Liver (tissue), 9 donors: ENCODE measurements around the gene GUCY1A1. TPM values are rescaled to one million over a fixed set of nuclear protein-coding genes. Genes with fewer than 3 reads are reported as not detected.

Experiments used
- DNase-seq: peaks from one replicate; pipeline ENCODE4 v3.0.0-alpha.2; 2017; ENCODE audit warnings: low spot score
- H3K27ac ChIP-seq, 2 donors: one replicate each; pipeline ENCODE4 v1.7.0; 2013; ENCODE audit warnings: inconsistent platforms in 2 of 2, low read length in 2 of 2, control low read depth in 1 of 2, low read depth in 1 of 2, mild to moderate bottlenecking in 1 of 2
- H3K27me3 ChIP-seq, 4 donors: one replicate each; pipeline versions ENCODE4 v1.6.1 to v1.7.0; 2013; ENCODE audit warnings: low read length in 3 of 4, inconsistent platforms in 1 of 4, mild to moderate bottlenecking in 1 of 4, moderate library complexity in 1 of 4; ENCODE audit not compliant: control insufficient read depth in 4 of 4, insufficient read depth in 4 of 4
- H3K36me3 ChIP-seq, 4 donors: one replicate each; pipeline versions ENCODE4 v1.6.1 to v1.7.0; 2013; ENCODE audit warnings: low read length in 3 of 4, mild to moderate bottlenecking in 3 of 4, low read depth in 1 of 4, moderate library complexity in 1 of 4; ENCODE audit not compliant: control insufficient read depth in 4 of 4, insufficient read depth in 3 of 4
- H3K4me1 ChIP-seq, 4 donors: one replicate each; pipeline versions ENCODE4 v1.6.1 to v1.7.0; 2013; ENCODE audit warnings: low read length in 3 of 4, mild to moderate bottlenecking in 3 of 4, moderate library complexity in 1 of 4; ENCODE audit not compliant: control insufficient read depth in 4 of 4, insufficient read depth in 4 of 4
- H3K4me3 ChIP-seq, 3 donors: one replicate each; pipeline versions ENCODE4 v1.6.1 to v1.7.0; 2013; ENCODE audit warnings: low read length in 3 of 3, control low read depth in 1 of 3, low read depth in 1 of 3, mild to moderate bottlenecking in 1 of 3
- H3K9ac ChIP-seq, 2 donors: one replicate each; pipeline ENCODE4 v1.7.0; 2013; ENCODE audit warnings: low read length in 2 of 2, mild to moderate bottlenecking in 2 of 2, moderate library complexity in 2 of 2, control low read depth in 1 of 2, low read depth in 1 of 2
- H3K9me3 ChIP-seq, 4 donors: one replicate each; pipeline versions ENCODE4 v1.6.1 to v1.7.0; 2013; ENCODE audit warnings: low read length in 3 of 4; ENCODE audit not compliant: control insufficient read depth in 4 of 4
- EGR1 ChIP-seq, 2 donors: IDR thresholded peaks; 2 replicates each; pipeline ENCODE4 v1.6.1; 2016 to 2018; ENCODE audit warnings: antibody characterized with exemption in 2 of 2, low read depth in 2 of 2
- FOXA1 ChIP-seq: IDR thresholded peaks from 2 replicates; pipeline ENCODE4 v1.6.1; 2016; ENCODE audit warnings: antibody characterized with exemption
- FOXA2 ChIP-seq: IDR thresholded peaks from 2 replicates; pipeline ENCODE4 v1.6.1; 2016; ENCODE audit warnings: antibody characterized with exemption
- GABPA ChIP-seq, 2 donors: IDR thresholded peaks in 1 of 2; conservative IDR thresholded peaks in 1 of 2; 2 replicates each; pipeline ENCODE4 v1.6.1; 2016; ENCODE audit warnings: antibody characterized with exemption in 2 of 2, mild to moderate bottlenecking in 1 of 2, moderate library complexity in 1 of 2
- HNF4G ChIP-seq: IDR thresholded peaks from 2 replicates; pipeline ENCODE4 v1.6.1; 2016; ENCODE audit warnings: antibody characterized with exemption
- SP1 ChIP-seq: IDR thresholded peaks from 2 replicates; pipeline ENCODE4 v1.6.1; 2018; ENCODE audit warnings: antibody characterized with exemption, mild to moderate bottlenecking
- YY1 ChIP-seq: IDR thresholded peaks from 2 replicates; pipeline ENCODE4 v1.6.1; 2016; ENCODE audit warnings: antibody characterized with exemption, mild to moderate bottlenecking
- WGBS: extraction: QIAGEN DNeasy Blood & Tissue Kit; methylation state at CpG from one replicate; pipeline ENCODE4 v1.1.7; 2013; 5-methylcytosine and 5-hydroxymethylcytosine counted together
- polyA plus RNA-seq, 2 donors: library from polyadenylated mRNA; stranded (reverse) in 1 of 2; unstranded in 1 of 2; fragments of 200-250 nt in 1 of 2; fragments of >200 nt in 1 of 2; fragmentation: Nextera tagmentation in 1 of 2; extraction: Ambion mirVana in 1 of 2; gene quantifications; one replicate each; pipeline versions ENCODE4 v1.2.1 to v1.2.3, GENCODE V29; 2013 to 2015
- total RNA-seq, 2 donors: library from RNA; depleted of rRNA; stranded (reverse); fragments of >200 nt; gene quantifications; one replicate each; pipeline ENCODE4 v1.2.3, GENCODE V29; 2014
- TF ChIP-seq, protein P1 (sequence below): IDR thresholded peaks from 2 replicates; pipeline ENCODE4 v1.6.1; 2016; ENCODE audit warnings: antibody characterized with exemption
- TF ChIP-seq, protein P2 (sequence below): IDR thresholded peaks from 2 replicates; pipeline ENCODE4 v1.6.1; 2016; ENCODE audit warnings: antibody characterized with exemption, mild to moderate bottlenecking
- TF ChIP-seq, protein P3 (sequence below): IDR thresholded peaks from 2 replicates; pipeline ENCODE4 v1.6.1; 2016; ENCODE audit warnings: antibody characterized with exemption
- donor health status: healthy.
- donor health status: healthy.
- donor health status: healthy.
- donor health status: healthy.
- donor health status: healthy.

Gene GUCY1A1
- total and polyA plus RNA-seq, 4 donors = 2.8 to 13.5 (median 7.6) TPM

DNA sequence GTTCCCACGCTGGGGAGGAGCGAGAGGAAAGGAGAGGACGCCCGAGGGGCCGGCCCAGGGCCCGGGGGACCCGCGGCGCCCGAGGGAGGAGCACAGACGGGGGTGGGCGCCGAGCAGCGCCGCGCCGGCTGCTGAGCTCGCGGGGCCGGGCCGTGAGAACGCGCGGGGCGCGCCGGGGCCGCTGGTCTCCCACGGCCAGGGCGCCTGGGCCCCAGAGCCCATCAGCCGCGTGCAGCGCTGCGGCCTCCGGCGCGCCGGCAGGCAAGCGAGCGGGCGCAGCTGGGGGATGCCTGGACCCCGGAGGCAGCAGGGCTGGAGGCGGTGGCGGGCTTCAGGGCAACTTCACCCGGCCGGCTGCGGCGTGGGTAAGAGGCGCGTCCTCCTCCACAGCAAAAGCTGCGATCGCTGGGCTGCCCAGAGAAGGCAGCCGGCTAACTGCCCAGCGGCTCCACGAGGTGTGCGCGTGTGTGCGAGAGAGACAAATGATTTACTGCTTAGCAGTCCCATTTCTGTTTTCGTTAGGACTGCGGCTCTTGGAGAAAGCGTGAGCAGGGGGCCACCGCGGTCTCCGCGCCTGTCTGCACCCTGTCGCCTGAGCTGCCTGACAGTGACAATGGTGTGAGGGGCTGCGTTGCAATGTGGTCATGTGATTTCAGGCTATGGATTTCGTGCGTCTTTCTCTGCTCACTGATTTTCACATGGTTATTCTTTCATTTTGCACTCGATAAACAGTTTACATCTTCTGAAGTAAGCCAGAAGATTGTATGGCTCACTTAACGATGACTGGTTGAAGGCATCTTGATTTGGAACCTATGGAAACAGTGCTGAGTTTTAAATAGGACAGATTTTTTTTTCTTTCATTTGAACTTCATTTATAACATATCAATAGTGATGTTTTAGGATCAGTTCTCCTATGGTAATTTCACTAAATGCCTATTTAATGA is 1.2 kb downstream of the GUCY1A1 start:
- peaks cover 0 to 6% (median 0%) of the 10 kb centered on the region in 4 donors for H3K27me3 ChIP-seq
- peak overlapping the region; percentile 67 to 83 for H3K9ac ChIP-seq

DNA sequence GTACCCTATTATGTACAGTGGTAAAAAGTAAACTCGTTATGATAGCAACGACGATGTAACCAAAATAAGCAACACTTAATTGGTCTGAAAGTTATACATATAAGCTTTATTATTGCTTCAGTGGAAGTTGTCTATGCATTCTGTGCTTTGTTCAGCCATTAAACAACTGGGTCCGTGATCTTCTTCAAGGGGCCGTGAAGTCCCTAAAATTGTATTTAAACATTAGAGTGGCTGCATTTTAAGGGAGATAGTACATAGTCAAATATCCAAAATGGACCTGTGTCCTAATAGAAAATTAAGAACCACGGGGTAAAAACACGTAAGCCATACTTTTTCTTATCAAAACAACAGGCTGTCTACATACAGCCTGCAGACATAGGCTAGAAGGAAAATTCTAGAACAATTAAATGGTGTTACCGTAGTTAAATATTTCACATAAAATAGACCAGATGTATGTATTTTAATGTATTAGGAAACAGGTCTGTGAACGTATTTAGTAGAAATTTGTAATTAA is 2.1 kb downstream of the GUCY1A1 start:
- DNase-seq = no peak
- Histone ChIP-seq H3K9ac (peak overlapping the region in 1 of 2 donors; percentile 83), H3K27me3 (peaks cover 0 to 6% (median 0%) of the 10 kb centered on the region in 4 donors), H3K9me3 (no peaks in the 10 kb centered on the region), H3K27ac (peak overlapping the region in 1 of 2 donors; percentile 95), H3K4me1 (peaks cover 2 to 19% (median 12%) of the 10 kb centered on the region in 4 donors), H3K4me3 (peak overlapping the region in 2 of 3 donors; percentile 14 to 88), H3K36me3 (no peaks in the 10 kb centered on the region)
- 43% methylated on average over 9 of the region's 9 CpGs for WGBS
- TF ChIP-seq HNF4G (no peak), GABPA (IDR thresholded peaks at IDR 0.05 in 1 of 2, conservative IDR thresholded peaks at IDR 0.05 in 1 of 2) (no peak), FOXA1 (no peak), SP1 (no peak), FOXA2 (no peak), YY1 (no peak)
- TF ChIP-seq, protein P1, sequence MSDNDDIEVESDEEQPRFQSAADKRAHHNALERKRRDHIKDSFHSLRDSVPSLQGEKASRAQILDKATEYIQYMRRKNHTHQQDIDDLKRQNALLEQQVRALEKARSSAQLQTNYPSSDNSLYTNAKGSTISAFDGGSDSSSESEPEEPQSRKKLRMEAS = no peak
- TF ChIP-seq, protein P2, sequence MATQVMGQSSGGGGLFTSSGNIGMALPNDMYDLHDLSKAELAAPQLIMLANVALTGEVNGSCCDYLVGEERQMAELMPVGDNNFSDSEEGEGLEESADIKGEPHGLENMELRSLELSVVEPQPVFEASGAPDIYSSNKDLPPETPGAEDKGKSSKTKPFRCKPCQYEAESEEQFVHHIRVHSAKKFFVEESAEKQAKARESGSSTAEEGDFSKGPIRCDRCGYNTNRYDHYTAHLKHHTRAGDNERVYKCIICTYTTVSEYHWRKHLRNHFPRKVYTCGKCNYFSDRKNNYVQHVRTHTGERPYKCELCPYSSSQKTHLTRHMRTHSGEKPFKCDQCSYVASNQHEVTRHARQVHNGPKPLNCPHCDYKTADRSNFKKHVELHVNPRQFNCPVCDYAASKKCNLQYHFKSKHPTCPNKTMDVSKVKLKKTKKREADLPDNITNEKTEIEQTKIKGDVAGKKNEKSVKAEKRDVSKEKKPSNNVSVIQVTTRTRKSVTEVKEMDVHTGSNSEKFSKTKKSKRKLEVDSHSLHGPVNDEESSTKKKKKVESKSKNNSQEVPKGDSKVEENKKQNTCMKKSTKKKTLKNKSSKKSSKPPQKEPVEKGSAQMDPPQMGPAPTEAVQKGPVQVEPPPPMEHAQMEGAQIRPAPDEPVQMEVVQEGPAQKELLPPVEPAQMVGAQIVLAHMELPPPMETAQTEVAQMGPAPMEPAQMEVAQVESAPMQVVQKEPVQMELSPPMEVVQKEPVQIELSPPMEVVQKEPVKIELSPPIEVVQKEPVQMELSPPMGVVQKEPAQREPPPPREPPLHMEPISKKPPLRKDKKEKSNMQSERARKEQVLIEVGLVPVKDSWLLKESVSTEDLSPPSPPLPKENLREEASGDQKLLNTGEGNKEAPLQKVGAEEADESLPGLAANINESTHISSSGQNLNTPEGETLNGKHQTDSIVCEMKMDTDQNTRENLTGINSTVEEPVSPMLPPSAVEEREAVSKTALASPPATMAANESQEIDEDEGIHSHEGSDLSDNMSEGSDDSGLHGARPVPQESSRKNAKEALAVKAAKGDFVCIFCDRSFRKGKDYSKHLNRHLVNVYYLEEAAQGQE = no peak

More for the DNA sequence above, 1.2 kb downstream of the GUCY1A1 start:
- DNase-seq = peak; percentile 44
- H3K4me3 ChIP-seq = peak overlapping the region; percentile 78 to 88 (median 81)
- no peak for TF ChIP-seq EGR1 (IDR thresholded peaks at IDR 0.05; ENCODE audit: low read depth in 2 of 2)
- TF ChIP-seq, protein P2 = no peak
- TF ChIP-seq, protein P3, sequence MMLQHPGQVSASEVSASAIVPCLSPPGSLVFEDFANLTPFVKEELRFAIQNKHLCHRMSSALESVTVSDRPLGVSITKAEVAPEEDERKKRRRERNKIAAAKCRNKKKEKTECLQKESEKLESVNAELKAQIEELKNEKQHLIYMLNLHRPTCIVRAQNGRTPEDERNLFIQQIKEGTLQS = no peak
- H3K9me3 ChIP-seq = no peaks in the 10 kb centered on the region
- WGBS = 1% methylated on average over 71 of the region's 71 CpGs
- H3K36me3 ChIP-seq = no peaks in the 10 kb centered on the region
- H3K4me1 ChIP-seq = peaks cover 2 to 19% (median 12%) of the 10 kb centered on the region in 4 donors
- peak overlapping the region; percentile 84 to 95 for H3K27ac ChIP-seq
